Stimulated activated CD4-positive, alpha-beta T cell treated with anti-CD3 and anti-CD28 coated beads, Interleukin-1b, Interleukin-23, amount 100 ng/mL, for 48 hours (primary cell): Measurements from ENCODE around the gene ZNF544.
"Not testable (repeated sequence)": the region's sequence is repeated elsewhere in the genome, so short reads cannot be mapped to it uniquely, and the experiment has no call there.

Source experiments
- DNase-seq: peaks from one replicate; pipeline ENCODE4 v3.0.0-alpha.2; 2020

Gene ZNF544

DNA sequence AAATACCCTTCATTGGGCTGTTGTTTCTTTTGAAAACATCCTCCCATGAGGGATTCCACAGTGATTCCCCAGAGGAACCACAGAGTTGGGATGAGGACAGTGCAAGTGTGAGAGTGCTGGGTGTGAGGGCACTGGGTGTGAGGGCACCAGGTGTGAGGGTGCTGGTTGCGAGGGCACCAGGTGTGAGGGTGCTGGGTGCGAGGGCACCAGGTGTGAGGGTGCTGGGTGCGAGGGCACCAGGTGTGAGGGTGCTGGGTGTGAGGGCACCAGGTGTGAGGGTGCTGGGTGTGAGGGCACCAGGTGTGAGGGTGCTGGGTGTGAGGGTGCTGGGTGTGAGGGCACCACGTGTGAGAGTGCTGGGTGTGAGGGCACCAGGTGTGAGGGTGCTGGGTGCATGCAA lies 29.5 kb downstream of the ZNF544 start:
- DNase-seq = not testable (repeated sequence)

DNA sequence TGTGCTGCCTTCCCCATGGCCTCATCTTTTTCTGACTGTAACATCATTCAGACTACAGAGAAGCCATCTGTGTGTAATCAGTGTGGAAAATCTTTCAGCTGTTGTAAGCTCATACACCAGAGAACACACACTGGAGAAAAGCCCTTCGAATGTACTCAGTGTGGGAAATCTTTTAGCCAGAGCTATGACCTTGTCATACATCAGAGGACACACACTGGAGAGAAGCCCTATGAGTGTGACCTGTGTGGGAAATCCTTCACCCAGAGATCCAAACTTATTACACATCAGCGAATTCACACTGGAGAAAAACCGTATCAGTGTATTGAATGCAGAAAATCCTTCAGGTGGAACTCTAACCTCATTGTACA lies 32.9 kb downstream of the ZNF544 start:
- no peak for DNase-seq

GRCh38 chr19:58261968-58262921 lies 33.5 kb downstream of the ZNF544 start:
- no peak for DNase-seq

- DNase-seq = no peak
Measured at GRCh38 chr19:58262922-58263296, 34.2 kb downstream of the ZNF544 start.

DNA sequence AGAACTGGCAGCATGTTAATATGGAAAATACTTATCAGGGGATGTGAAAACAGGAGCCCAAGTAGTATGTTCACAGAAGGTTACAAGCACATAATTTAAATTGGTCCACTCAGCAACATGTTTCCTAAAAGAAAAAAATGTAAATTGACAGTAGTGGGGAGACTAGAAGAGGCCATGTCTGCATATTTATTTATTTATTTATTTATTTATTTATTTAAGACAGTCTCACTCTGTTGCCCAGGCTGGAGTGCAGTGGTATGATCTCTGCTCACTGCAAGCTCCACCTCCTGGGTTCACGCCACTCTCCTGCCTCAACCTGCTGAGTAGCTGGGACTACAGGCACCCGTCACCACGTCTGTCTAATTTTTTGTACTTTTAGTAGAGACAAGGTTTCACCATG lies 36.4 kb downstream of the ZNF544 start:
- DNase-seq = no peak

DNA sequence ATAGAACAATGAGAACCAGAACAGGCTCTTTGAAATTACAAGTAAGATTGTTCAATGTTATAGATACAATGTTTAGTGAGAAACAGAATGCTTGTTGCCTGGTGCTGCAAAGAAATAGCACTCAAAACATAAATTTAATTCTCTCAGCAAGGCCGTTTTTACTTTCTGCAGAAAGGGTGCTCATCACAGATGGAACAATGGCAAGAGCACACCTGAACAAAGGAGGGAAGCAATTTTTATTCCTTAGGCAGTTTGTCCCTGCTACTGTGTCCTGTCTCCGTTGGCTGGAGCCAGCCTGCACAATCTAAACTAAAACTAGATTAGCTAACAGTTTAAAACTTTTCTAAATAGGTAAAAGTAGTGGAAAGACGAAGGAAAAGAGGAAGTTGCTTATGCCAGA lies 39.6 kb downstream of the ZNF544 start:
- no peak for DNase-seq

DNA sequence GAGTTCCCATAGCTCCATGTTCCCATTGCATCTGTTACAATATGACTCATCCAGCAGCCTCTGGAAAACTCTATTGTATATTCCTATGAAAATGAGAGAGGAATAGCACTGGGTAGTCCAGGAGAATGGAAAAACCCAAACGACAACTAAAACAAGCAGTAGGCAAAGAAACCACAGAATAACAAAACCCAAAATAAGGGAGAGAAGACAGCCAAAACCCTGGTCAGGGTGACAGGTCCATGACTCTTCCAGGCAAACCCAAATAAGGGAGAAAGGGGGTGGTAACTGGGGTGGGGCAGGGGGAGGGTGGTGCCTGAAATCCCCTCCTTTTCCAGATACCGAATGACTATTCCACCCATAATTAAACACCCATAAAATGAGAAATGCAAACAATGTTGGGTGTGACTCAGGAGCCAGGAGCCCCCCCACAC lies 46.1 kb downstream of the ZNF544 start:
- DNase-seq = no peak

DNA sequence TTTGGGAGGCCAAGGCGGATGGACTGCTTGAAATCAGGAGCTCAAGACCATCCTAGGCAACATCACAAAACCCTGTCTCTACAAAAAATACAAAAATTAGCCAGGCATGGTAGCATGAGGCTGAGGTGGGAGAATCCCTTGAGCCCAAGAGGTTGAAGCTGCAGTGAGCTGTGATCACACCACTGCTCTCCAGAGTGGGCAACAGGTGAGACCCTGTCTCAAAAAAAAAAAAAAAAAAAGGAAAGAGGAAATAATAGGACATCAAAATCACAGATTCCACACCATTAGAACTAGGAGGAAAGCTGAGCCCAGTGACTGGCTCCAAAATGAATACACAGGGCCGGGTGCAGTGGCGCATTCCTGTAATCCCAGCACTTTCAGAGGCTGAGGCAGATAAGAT lies 46.9 kb downstream of the ZNF544 start:
- DNase-seq = no peak

DNA sequence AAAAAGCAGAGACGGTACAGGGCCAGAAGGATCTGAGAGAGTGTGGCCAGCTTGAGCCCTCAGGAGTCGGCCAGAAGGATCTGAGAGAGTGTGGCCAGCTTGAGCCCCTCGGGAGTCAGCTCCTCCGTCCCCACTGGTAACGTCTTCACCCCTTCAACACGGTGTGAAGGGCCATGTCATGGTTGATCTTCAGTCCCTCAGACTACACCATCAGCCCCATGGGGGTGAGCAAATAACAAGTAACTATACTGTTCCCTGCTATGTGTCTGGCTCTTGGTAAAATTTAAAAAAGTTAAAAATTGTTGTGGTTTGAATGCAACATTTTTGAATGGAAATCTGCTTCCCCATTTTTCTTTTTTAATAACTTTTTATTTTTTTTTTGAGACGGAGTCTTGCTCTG lies 48.5 kb downstream of the ZNF544 start:
- DNase-seq = no peak

GRCh38 chr19:58277748-58278540 lies 49.2 kb downstream of the ZNF544 start:
- no peak for DNase-seq

GRCh38 chr19:58278541-58279041 lies 49.9 kb downstream of the ZNF544 start, which contains the start of gene ZNF8:
Gene ZNF8 (plus strand): TSS chr19:58278955. CDS start chr19:58279082, 127 bp downstream.
- DNase-seq = peak; percentile 99

DNA sequence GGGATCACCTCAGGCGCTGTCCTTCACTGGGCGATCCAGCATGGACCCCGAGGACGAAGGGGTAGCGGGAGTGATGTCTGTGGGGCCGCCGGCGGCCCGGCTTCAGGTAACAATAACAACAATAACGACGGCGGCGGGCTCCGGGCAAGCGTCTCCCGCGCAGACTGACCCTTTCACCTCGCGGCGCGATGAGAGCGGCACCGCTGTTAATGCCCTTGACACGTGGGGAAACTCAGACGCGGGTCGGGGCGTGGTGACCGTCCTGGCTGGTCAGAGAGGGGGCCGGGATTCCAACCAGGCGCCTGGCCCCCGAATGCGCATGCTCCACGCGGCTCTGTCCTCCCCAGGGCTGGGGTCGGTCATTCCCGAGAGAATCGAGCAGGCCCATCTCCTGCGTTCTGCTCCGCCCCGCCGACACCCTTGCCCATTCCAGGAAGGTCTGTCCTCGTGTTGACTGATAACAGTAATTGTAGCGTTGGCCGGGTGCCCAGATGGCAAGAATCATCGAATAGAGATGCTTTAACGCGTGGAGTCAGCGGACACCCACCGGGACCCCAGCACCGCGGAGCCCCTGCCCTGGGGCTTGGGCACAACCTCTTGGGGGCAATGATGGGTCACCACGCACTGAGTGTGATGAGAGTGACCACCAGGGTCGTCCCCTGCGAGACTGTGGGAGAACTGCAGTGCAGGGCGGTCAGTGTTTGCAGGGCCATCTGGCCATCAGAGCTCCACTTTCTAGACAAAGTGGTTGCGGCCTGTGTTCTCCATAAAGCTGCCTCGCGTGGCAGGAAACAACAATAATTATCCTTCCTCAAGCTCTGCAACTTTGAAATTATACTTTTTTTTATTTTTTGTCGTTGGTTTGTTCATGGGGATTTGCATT lies 50.6 kb downstream of the ZNF544 start:
- peak; percentile 54 for DNase-seq

DNA sequence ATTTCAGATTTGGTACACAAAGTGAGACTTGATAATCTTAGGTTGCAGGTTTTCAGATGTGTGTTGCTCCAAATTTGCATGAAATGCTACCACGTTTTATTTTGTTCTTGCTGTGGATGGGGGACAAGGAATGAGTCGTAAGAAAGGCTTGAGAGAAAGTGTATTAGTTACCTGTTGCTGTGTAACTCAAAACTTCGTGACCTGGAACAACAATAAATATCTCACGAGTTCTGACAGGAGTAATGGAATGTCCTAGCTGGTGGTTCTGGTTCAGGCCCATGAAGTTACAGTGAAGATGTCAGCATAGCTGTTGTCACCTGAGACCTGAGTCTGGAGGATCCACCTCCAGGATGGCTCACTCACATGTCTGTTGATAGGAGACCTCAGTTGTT lies 51.2 kb downstream of the ZNF544 start:
- DNase-seq = no peak

DNA sequence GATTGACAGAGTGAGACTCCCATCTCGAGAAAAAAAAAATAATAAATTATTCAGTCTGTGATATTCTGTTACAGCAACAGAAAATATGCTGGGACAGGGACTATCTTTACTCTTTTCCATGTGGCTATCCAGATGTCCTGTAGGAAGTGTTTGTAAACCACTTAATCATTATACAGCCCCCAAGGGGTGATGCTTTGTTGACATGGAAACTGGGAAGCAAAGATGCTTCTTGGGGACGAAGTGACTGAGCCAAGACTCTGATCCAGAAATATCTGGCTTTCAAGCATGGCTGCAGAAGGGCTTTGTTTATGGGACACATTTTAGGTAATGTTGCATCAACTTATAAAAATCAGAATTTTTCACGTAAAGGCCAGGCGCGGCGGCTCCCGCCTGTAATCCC lies 55.5 kb downstream of the ZNF544 start:
- DNase-seq = no peak

DNA sequence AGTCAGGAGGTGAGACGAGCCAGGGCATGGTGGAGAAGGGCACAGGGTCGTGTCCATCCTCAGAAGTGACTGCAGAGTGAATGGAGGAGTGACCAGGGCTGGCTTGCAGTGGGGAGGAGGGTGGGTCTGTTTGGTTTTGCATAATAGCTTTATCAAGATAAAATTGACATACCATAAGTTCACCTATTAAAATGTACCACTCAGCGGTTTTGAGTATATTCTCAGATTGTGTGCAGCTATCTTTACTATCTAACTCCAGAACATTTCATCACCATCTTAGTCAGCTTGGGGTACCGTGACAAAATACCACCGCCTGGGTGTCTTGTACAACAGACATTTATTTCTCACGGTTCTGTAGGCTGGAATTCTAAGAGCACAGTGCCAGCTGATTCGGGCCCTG lies 63.2 kb downstream of the ZNF544 start:
- no peak for DNase-seq

DNA sequence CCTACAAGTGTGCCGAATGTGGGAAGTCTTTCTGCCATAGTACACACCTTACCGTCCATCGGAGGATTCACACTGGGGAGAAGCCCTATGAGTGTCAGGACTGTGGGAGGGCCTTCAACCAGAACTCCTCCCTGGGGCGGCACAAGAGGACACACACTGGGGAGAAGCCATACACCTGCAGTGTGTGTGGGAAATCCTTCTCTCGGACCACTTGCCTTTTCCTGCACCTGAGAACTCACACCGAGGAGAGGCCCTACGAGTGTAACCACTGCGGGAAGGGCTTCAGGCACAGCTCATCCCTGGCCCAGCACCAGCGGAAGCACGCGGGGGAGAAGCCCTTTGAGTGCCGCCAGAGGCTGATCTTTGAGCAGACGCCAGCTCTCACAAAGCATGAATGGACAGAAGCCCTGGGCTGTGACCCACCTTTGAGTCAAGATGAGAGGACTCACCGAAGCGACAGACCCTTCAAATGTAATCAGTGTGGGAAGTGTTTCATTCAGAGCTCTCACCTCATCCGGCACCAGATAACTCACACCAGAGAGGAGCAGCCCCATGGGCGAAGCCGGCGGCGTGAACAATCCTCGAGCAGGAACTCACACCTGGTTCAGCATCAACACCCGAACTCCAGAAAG lies 66.1 kb downstream of the ZNF544 start:
- no peak for DNase-seq

DNA sequence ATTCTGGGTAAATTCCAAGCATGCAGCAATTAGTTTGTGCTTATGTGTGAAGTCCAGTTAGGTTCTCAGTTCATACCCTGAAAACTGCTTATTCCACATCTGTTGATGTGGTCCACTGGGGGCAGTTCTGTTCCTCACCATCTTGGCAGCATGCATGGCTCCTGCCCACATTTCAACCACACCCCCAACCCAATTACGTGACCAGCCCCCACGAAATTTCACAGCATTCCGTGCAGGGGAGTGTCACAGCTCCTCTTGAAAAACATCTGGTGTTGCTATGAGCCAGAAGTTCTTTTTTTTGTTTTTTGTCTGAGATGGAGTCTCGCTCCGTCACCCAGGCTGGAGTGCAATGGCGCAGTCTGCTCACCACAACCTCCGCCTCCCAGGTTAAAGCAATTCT lies 67.4 kb downstream of the ZNF544 start:
- no peak for DNase-seq

- no peak for DNase-seq
Measured at GRCh38 chr19:58300620-58301019, 71.9 kb downstream of the ZNF544 start.

- no peak for DNase-seq
Measured at GRCh38 chr19:58304255-58304654, 75.5 kb downstream of the ZNF544 start.

DNA sequence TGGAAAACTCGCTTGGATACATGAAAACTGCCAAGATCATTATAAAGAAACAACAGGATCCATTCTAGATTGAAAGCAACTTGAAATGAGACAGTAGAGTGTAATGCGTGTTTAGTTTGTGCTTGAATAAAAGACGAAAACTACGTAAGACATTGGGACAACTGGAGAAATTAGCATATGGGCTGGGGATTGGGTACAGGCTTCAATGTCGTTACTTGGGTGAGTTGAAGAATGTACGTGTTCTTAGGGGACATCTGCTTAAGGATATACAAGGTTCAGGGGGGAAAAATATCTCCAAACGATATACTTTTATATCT lies 76.0 kb downstream of the ZNF544 start:
- no peak for DNase-seq

DNA sequence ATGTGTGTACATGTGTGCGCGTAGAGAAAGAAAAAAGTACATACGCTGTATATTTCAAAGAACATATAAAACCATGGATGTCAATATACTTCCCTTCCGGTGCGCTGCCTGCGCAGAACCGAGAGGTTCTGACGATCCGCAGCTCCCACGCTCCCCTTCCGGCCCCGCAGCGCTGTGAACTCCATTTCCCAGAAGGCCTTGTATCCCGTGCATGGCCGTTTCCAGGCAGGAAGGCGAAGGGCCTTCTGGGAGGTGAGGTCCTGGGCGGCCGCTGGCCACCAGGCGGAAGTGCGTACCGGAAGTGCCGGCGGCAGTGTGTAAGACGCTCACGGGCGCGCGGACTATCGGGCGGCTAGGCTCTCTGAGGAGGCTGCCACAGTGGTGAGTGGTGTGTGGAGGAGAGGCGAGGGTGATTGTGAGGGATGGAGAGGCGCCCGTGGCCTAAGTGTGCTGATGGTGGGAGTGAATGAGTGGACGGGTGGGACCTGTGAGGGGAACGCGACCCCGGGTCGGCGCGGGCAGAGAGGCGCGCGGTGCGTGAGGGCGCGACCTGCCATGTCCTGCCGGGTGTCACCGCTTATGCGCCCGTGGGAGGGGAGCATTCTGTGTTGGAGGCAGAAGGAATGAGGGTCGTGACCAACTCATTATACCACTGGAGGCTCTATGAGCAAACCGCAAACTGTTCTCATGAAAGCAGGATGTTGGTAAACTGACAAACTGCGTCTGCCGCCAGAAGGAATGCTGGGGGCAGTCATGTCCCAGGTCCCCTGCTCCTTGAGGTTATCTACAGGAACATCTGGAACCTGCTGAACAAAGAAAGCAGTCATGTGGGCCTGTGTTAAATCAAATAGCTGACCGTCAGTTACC lies 76.6 kb downstream of the ZNF544 start, which contains the start of gene ERVK3-1:
ERVK3-1 (plus strand) TSS at position 313 of the 867 bp plus-strand sequence. CDS start 6,792 bp downstream, outside the sequence.
- DNase-seq = peak; percentile 96
